ENCODE data around the gene PALM.

- TF ChIP-seq, protein P1, sequence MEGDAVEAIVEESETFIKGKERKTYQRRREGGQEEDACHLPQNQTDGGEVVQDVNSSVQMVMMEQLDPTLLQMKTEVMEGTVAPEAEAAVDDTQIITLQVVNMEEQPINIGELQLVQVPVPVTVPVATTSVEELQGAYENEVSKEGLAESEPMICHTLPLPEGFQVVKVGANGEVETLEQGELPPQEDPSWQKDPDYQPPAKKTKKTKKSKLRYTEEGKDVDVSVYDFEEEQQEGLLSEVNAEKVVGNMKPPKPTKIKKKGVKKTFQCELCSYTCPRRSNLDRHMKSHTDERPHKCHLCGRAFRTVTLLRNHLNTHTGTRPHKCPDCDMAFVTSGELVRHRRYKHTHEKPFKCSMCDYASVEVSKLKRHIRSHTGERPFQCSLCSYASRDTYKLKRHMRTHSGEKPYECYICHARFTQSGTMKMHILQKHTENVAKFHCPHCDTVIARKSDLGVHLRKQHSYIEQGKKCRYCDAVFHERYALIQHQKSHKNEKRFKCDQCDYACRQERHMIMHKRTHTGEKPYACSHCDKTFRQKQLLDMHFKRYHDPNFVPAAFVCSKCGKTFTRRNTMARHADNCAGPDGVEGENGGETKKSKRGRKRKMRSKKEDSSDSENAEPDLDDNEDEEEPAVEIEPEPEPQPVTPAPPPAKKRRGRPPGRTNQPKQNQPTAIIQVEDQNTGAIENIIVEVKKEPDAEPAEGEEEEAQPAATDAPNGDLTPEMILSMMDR (conservative IDR thresholded peaks at IDR 0.05; ENCODE audit: low read depth, low read length), result no peak
- no peak for TF ChIP-seq EZH2 (IDR thresholded peaks at IDR 0.05; ENCODE audit: borderline replicate concordance, low read depth, low read length, poor library complexity, severe bottlenecking)
Observed at GRCh38 chr19:731000-731399, 22.3 kb downstream of the PALM start.
